GM23338 (cell line): Measurements from ENCODE around the gene SPINT3. TPM values are rescaled to one million over a fixed set of nuclear protein-coding genes. Genes with fewer than 3 reads are reported as not detected.

Experiments used
- ATAC-seq: fragments of 200-7000 bp; cut with Tn5 transposase; 3 replicates; pipeline ENCODE4 v1.9.1; 2020
- DNase-seq: peaks from one replicate; pipeline ENCODE4 v3.0.0-alpha.2; 2015; ENCODE audit warnings: low spot score
- H2AFZ ChIP-seq: fragments of 200-600 bp; sonication (generic); 2 replicates; pipeline ENCODE4 v1.8.0; 2016; ENCODE audit warnings: antibody characterized with exemption, mild to moderate bottlenecking, moderate library complexity
- H3F3A ChIP-seq: fragments of 200-600 bp; sonication (generic); replicated peaks from 2 replicates; pipeline ENCODE4 v1.8.0; 2017; ENCODE audit warnings: antibody characterized with exemption, mixed run types, low read depth
- H3K27ac ChIP-seq: fragments of 200-600 bp; sonication (generic); 2 replicates; pipeline ENCODE4 v1.6.1; 2016; ENCODE audit warnings: low read depth
- H3K27me3 ChIP-seq: fragments of 200-600 bp; sonication (generic); 2 replicates; pipeline ENCODE4 v1.8.0; 2016; ENCODE audit warnings: mild to moderate bottlenecking, mixed run types, moderate library complexity; ENCODE audit not compliant: insufficient read depth
- H3K36me3 ChIP-seq: fragments of 200-600 bp; sonication (generic); 2 replicates; pipeline ENCODE4 v1.8.0; 2016; ENCODE audit warnings: mild to moderate bottlenecking; ENCODE audit not compliant: insufficient read depth
- H3K4me1 ChIP-seq: fragments of 200-600 bp; sonication (generic); 2 replicates; pipeline ENCODE4 v1.8.0; 2016; ENCODE audit warnings: mild to moderate bottlenecking, moderate library complexity; ENCODE audit not compliant: insufficient read depth
- H3K4me2 ChIP-seq: fragments of 200-600 bp; sonication (generic); 2 replicates; pipeline ENCODE4 v1.7.1; 2017; ENCODE audit warnings: mixed run types
- H3K4me3 ChIP-seq: fragments of 200-600 bp; sonication (generic); 2 replicates; pipeline ENCODE4 v1.6.1; 2016; ENCODE audit warnings: mixed run types
- H3K79me2 ChIP-seq: fragments of 200-600 bp; sonication (generic); replicated peaks from 2 replicates; pipeline ENCODE4 v1.8.0; 2017; ENCODE audit warnings: mild to moderate bottlenecking; ENCODE audit not compliant: insufficient read depth
- H3K9me2 ChIP-seq: fragments of 200-600 bp; sonication (generic); 2 replicates; pipeline ENCODE4 v1.8.0; 2017; ENCODE audit not compliant: insufficient read depth
- H4K20me1 ChIP-seq: fragments of 200-600 bp; sonication (generic); replicated peaks from 2 replicates; pipeline ENCODE4 v1.8.0; 2017; ENCODE audit warnings: mild to moderate bottlenecking; ENCODE audit not compliant: insufficient read depth
- H3K27ac Mint-ChIP-seq: 2 replicates; pipeline ENCODE4 v1.8.0; 2020; ENCODE audit warnings: inconsistent platforms, mild to moderate bottlenecking, moderate library complexity, mixed read lengths
- H3K27me3 Mint-ChIP-seq: 3 replicates; pipeline ENCODE4 v1.8.0; 2022; ENCODE audit warnings: low read depth, mild to moderate bottlenecking, moderate library complexity, mixed read lengths, inconsistent platforms; ENCODE audit not compliant: insufficient read depth, poor library complexity
- H3K36me3 Mint-ChIP-seq: 3 replicates; pipeline ENCODE4 v1.8.0; 2021; ENCODE audit warnings: low read depth, mild to moderate bottlenecking, inconsistent platforms, moderate library complexity, mixed read lengths
- H3K4me1 Mint-ChIP-seq: 3 replicates; pipeline ENCODE4 v1.8.0; 2020; ENCODE audit warnings: mild to moderate bottlenecking, inconsistent platforms, mixed read lengths
- H3K4me3 Mint-ChIP-seq: 3 replicates; pipeline ENCODE4 v1.8.0; 2021; ENCODE audit warnings: moderate library complexity, mild to moderate bottlenecking, inconsistent platforms, mixed read lengths
- H3K9me3 Mint-ChIP-seq: 3 replicates; pipeline ENCODE4 v1.8.0; 2020; ENCODE audit warnings: moderate library complexity, mild to moderate bottlenecking, inconsistent platforms, mixed read lengths
- CREB1 ChIP-seq: fragments of 250-450 bp; sonication (Bioruptor Pico); IDR thresholded peaks from 2 replicates; pipeline ENCODE4 v1.5.0; 2020; ENCODE audit warnings: low read depth, mild to moderate bottlenecking, moderate library complexity
- EZH2 ChIP-seq: fragments of 200-600 bp; sonication (generic); IDR thresholded peaks from one replicate; pipeline ENCODE4 v1.8.0; 2017; ENCODE audit warnings: antibody characterized with exemption, mild to moderate bottlenecking, low read depth; ENCODE audit not compliant: unreplicated experiment
- EZH2phosphoT487 ChIP-seq: fragments of 200-600 bp; sonication (generic); IDR thresholded peaks from one replicate; pipeline ENCODE4 v1.8.1; 2018; ENCODE audit warnings: antibody characterized with exemption; ENCODE audit not compliant: unreplicated experiment
- JUNB ChIP-seq: IDR thresholded peaks from one replicate; pipeline ENCODE4 v1.6.1; 2016; ENCODE audit warnings: antibody characterized with exemption; ENCODE audit not compliant: unreplicated experiment
- NANOG ChIP-seq: IDR thresholded peaks from 2 replicates; pipeline ENCODE4 v1.6.1; 2016; ENCODE audit warnings: antibody characterized with exemption, borderline replicate concordance
- POLR2AphosphoS5 ChIP-seq: IDR thresholded peaks from 2 replicates; pipeline ENCODE4 v1.6.1; 2016; ENCODE audit warnings: antibody characterized with exemption, low read depth
- STAT1 ChIP-seq: IDR thresholded peaks from one replicate; pipeline ENCODE4 v1.6.1; 2016; ENCODE audit warnings: antibody characterized with exemption; ENCODE audit not compliant: unreplicated experiment
- ZNF114 ChIP-seq: fragments of 250-450 bp; sonication (Bioruptor Pico); IDR thresholded peaks from 2 replicates; pipeline ENCODE4 v1.5.0; 2020; ENCODE audit warnings: mild to moderate bottlenecking, moderate library complexity
- ZNF331 ChIP-seq: fragments of 250-450 bp; sonication (Bioruptor Pico); IDR thresholded peaks from 2 replicates; pipeline ENCODE4 v1.5.0; 2020; ENCODE audit warnings: low read depth, mild to moderate bottlenecking, moderate library complexity
- polyA plus RNA-seq: library from polyadenylated mRNA; unstranded; fragments of >200 nt; fragmentation: Nextera tagmentation; extraction: Ambion mirVana; gene quantifications from 2 replicates; pipeline ENCODE4 v1.2.1, GENCODE V29; 2016
- total RNA-seq: library from RNA; depleted of rRNA; stranded (reverse); fragments of >200 nt; shearing (Covaris generic); gene quantifications from 2 replicates; pipeline ENCODE4 v1.2.3, GENCODE V29; 2014
- TF ChIP-seq, protein P1 (sequence below): fragments of 250-450 bp; sonication (Bioruptor Pico); IDR thresholded peaks from 2 replicates; pipeline ENCODE4 v1.5.0; 2020; ENCODE audit warnings: mild to moderate bottlenecking, moderate library complexity
- TF ChIP-seq, protein P2 (sequence below): IDR thresholded peaks from 2 replicates; pipeline ENCODE4 v1.6.1; 2016; ENCODE audit warnings: antibody characterized with exemption
- TF ChIP-seq, protein P3 (sequence below): IDR thresholded peaks from one replicate; pipeline ENCODE4 v1.6.1; 2018; ENCODE audit warnings: antibody characterized with exemption; ENCODE audit not compliant: unreplicated experiment
- TF ChIP-seq, protein P4 (sequence below), 2 experiments: fragments of 200-600 bp in 1 of 2; sonication (generic) in 1 of 2; conservative IDR thresholded peaks; 2 replicates each; pipeline versions ENCODE4 v1.5.1 to v1.6.1; 2016 to 2017; ENCODE audit warnings: antibody characterized with exemption in 2 of 2, low read depth in 2 of 2, mild to moderate bottlenecking in 2 of 2, moderate library complexity in 1 of 2

Gene SPINT3
- total and polyA plus RNA-seq, 2 experiments from 2014 or later = not detected

DNA sequence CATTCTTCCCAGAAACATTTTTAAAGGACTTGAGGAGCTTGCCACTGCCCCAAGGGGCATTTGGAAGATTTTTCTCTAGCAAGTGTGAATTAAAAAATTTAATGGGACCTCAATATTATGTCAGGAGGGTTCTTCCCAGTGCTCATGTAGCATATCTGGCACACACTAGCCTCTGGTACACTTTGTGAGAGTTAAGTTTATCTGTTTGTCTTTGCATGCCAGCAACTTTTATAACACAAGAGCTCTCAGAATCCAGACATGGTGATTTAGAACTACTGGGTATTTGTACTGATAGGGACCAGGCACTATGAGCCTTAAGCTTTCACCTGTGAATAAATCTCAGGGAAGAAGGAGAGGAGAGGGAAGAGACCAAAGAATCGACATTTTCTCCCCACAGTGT is 12.9 kb downstream of the SPINT3 start:
- Mint-ChIP-seq H3K9me3 (no peaks in the 10 kb centered on the region), H3K36me3 (no peaks in the 10 kb centered on the region), H3K4me3 (no peak overlapping the region), H3K27ac (no peak overlapping the region), H3K4me1 (no peaks in the 10 kb centered on the region), H3K27me3 (no peaks in the 10 kb centered on the region)
- no peak for DNase-seq
- no peak overlapping the region for H2AFZ ChIP-seq
- no peak overlapping the region for H3K4me3 ChIP-seq
- no peaks in the 10 kb centered on the region for H3K4me1 ChIP-seq
- no peaks in the 10 kb centered on the region for H4K20me1 ChIP-seq
- no peak overlapping the region for H3K4me2 ChIP-seq
- H3F3A ChIP-seq = no peaks in the 10 kb centered on the region
- TF ChIP-seq, protein P1, sequence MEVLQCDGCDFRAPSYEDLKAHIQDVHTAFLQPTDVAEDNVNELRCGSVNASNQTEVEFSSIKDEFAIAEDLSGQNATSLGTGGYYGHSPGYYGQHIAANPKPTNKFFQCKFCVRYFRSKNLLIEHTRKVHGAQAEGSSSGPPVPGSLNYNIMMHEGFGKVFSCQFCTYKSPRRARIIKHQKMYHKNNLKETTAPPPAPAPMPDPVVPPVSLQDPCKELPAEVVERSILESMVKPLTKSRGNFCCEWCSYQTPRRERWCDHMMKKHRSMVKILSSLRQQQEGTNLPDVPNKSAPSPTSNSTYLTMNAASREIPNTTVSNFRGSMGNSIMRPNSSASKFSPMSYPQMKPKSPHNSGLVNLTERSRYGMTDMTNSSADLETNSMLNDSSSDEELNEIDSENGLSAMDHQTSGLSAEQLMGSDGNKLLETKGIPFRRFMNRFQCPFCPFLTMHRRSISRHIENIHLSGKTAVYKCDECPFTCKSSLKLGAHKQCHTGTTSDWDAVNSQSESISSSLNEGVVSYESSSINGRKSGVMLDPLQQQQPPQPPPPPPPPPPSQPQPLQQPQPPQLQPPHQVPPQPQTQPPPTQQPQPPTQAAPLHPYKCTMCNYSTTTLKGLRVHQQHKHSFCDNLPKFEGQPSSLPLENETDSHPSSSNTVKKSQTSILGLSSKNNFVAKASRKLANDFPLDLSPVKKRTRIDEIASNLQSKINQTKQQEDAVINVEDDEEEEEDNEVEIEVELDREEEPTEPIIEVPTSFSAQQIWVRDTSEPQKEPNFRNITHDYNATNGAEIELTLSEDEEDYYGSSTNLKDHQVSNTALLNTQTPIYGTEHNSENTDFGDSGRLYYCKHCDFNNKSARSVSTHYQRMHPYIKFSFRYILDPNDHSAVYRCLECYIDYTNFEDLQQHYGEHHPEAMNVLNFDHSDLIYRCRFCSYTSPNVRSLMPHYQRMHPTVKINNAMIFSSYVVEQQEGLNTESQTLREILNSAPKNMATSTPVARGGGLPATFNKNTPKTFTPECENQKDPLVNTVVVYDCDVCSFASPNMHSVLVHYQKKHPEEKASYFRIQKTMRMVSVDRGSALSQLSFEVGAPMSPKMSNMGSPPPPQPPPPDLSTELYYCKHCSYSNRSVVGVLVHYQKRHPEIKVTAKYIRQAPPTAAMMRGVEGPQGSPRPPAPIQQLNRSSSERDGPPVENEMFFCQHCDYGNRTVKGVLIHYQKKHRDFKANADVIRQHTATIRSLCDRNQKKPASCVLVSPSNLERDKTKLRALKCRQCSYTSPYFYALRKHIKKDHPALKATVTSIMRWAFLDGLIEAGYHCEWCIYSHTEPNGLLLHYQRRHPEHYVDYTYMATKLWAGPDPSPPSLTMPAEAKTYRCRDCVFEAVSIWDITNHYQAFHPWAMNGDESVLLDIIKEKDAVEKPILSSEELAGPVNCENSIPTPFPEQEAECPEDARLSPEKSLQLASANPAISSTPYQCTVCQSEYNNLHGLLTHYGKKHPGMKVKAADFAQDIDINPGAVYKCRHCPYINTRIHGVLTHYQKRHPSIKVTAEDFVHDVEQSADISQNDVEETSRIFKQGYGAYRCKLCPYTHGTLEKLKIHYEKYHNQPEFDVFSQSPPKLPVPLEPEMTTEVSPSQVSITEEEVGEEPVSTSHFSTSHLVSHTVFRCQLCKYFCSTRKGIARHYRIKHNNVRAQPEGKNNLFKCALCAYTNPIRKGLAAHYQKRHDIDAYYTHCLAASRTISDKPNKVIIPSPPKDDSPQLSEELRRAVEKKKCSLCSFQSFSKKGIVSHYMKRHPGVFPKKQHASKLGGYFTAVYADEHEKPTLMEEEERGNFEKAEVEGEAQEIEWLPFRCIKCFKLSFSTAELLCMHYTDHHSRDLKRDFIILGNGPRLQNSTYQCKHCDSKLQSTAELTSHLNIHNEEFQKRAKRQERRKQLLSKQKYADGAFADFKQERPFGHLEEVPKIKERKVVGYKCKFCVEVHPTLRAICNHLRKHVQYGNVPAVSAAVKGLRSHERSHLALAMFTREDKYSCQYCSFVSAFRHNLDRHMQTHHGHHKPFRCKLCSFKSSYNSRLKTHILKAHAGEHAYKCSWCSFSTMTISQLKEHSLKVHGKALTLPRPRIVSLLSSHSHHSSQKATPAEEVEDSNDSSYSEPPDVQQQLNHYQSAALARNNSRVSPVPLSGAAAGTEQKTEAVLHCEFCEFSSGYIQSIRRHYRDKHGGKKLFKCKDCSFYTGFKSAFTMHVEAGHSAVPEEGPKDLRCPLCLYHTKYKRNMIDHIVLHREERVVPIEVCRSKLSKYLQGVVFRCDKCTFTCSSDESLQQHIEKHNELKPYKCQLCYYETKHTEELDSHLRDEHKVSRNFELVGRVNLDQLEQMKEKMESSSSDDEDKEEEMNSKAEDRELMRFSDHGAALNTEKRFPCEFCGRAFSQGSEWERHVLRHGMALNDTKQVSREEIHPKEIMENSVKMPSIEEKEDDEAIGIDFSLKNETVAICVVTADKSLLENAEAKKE (CRISPR knock-in tag) = no peak
- TF ChIP-seq ZNF114 (CRISPR knock-in tag) = no peak
- no peak for TF ChIP-seq POLR2AphosphoS5
- TF ChIP-seq, protein P2, sequence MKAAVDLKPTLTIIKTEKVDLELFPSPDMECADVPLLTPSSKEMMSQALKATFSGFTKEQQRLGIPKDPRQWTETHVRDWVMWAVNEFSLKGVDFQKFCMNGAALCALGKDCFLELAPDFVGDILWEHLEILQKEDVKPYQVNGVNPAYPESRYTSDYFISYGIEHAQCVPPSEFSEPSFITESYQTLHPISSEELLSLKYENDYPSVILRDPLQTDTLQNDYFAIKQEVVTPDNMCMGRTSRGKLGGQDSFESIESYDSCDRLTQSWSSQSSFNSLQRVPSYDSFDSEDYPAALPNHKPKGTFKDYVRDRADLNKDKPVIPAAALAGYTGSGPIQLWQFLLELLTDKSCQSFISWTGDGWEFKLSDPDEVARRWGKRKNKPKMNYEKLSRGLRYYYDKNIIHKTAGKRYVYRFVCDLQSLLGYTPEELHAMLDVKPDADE = no peak
- TF ChIP-seq ZNF331 = no peak
- TF ChIP-seq CREB1 (CRISPR knock-in tag) = no peak
- TF ChIP-seq EZH2 = no peak
- TF ChIP-seq, protein P3, sequence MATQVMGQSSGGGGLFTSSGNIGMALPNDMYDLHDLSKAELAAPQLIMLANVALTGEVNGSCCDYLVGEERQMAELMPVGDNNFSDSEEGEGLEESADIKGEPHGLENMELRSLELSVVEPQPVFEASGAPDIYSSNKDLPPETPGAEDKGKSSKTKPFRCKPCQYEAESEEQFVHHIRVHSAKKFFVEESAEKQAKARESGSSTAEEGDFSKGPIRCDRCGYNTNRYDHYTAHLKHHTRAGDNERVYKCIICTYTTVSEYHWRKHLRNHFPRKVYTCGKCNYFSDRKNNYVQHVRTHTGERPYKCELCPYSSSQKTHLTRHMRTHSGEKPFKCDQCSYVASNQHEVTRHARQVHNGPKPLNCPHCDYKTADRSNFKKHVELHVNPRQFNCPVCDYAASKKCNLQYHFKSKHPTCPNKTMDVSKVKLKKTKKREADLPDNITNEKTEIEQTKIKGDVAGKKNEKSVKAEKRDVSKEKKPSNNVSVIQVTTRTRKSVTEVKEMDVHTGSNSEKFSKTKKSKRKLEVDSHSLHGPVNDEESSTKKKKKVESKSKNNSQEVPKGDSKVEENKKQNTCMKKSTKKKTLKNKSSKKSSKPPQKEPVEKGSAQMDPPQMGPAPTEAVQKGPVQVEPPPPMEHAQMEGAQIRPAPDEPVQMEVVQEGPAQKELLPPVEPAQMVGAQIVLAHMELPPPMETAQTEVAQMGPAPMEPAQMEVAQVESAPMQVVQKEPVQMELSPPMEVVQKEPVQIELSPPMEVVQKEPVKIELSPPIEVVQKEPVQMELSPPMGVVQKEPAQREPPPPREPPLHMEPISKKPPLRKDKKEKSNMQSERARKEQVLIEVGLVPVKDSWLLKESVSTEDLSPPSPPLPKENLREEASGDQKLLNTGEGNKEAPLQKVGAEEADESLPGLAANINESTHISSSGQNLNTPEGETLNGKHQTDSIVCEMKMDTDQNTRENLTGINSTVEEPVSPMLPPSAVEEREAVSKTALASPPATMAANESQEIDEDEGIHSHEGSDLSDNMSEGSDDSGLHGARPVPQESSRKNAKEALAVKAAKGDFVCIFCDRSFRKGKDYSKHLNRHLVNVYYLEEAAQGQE = no peak
- no peak for TF ChIP-seq NANOG
- TF ChIP-seq STAT1 = no peak
- TF ChIP-seq, protein P4, sequence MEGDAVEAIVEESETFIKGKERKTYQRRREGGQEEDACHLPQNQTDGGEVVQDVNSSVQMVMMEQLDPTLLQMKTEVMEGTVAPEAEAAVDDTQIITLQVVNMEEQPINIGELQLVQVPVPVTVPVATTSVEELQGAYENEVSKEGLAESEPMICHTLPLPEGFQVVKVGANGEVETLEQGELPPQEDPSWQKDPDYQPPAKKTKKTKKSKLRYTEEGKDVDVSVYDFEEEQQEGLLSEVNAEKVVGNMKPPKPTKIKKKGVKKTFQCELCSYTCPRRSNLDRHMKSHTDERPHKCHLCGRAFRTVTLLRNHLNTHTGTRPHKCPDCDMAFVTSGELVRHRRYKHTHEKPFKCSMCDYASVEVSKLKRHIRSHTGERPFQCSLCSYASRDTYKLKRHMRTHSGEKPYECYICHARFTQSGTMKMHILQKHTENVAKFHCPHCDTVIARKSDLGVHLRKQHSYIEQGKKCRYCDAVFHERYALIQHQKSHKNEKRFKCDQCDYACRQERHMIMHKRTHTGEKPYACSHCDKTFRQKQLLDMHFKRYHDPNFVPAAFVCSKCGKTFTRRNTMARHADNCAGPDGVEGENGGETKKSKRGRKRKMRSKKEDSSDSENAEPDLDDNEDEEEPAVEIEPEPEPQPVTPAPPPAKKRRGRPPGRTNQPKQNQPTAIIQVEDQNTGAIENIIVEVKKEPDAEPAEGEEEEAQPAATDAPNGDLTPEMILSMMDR (conservative IDR thresholded peaks at IDR 0.05; ENCODE audit: low read depth in 2 of 2) = no peak
- TF ChIP-seq EZH2phosphoT487 = no peak
- TF ChIP-seq JUNB = no peak
- no peaks in the 10 kb centered on the region for H3K36me3 ChIP-seq
- H3K9me2 ChIP-seq = no peaks in the 10 kb centered on the region
- H3K27ac ChIP-seq = no peak overlapping the region
- H3K27me3 ChIP-seq = no peaks in the 10 kb centered on the region
- no peak for ATAC-seq
- H3K79me2 ChIP-seq = no peaks in the 10 kb centered on the region
